Measurements from ENCODE around the gene SUMO1. TPM values are rescaled to one million over a fixed set of nuclear protein-coding genes. Genes with fewer than 3 reads are reported as not detected.

The SUMO1 gene
- total and polyA plus RNA-seq, 2 donors (not counting 1 experiment from before 2014, with no cell fraction given): 15.6 to 60.0 TPM

DNA sequence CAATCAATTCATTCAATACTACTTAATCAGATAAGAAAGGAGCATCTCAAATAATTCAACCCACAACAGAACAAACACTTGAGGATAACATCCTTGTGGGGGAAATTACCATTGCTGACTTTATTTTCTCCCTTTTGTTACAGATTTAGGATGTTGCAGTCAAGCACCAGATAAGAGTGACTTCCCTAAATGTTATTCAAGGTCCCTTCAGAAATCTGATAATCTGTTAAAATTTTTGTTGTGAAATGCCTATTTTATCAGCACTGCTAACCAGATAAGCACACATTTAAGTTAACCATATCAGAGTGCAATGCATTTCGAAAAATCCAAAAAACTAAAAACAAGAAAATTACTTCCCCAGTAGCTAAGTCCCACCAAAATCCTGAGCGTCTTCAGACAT, 33.5 kb downstream of the SUMO1 start:
- H3K27ac Mint-ChIP-seq: no peak overlapping the region
- Histone ChIP-seq H3K4me3 (ENCODE audit: control extremely low read depth in 1 of 5, extremely low read depth in 1 of 5, insufficient read depth in 1 of 5, low read depth in 2 of 5, low read length in 4 of 5) (no peak overlapping the region), H3K27me3 (replicated peaks in 1 of 4; ENCODE audit: control extremely low read depth in 1 of 4, control insufficient read depth in 3 of 4, insufficient read depth in 4 of 4, low read length in 3 of 4) (no peaks in the 10 kb centered on the region), H2AFZ (ENCODE audit: insufficient read depth, low read depth, low read length, poor library complexity, severe bottlenecking) (no peak overlapping the region), H3K9me3 (ENCODE audit: control extremely low read depth in 1 of 3, control insufficient read depth in 2 of 3, insufficient read depth in 1 of 3, low read length in 2 of 3) (no peaks in the 10 kb centered on the region), H3K36me3 (replicated peaks in 1 of 2; ENCODE audit: control extremely low read depth in 1 of 2, control insufficient read depth in 1 of 2, extremely low read depth in 1 of 2, insufficient read depth in 2 of 2, low read length in 1 of 2) (peaks cover 3 to 17% of the 10 kb centered on the region in 2 experiments), H3K27ac (ENCODE audit: low read length in 2 of 2) (no peak overlapping the region), H4K20me1 (ENCODE audit: control insufficient read depth, insufficient read depth, low read length, poor library complexity, severe bottlenecking) (no peaks in the 10 kb centered on the region), H3K9ac (ENCODE audit: low read length) (no peak overlapping the region), H3K4me1 (ENCODE audit: control insufficient read depth in 2 of 2, insufficient read depth in 2 of 2, low read length in 2 of 2) (peaks cover 5 to 6% of the 10 kb centered on the region in 2 donors), H3K79me2 (ENCODE audit: control insufficient read depth, insufficient read depth, low read length) (no peaks in the 10 kb centered on the region), H3K4me2 (replicated peaks; ENCODE audit: low read depth, low read length, poor library complexity, severe bottlenecking) (no peak overlapping the region)
- ChIA-PET CTCF (no interaction called here), POLR2A (no interaction called here)
- intact Hi-C loops (cut with micrococcal nuclease): no loop called here
- TF ChIP-seq CTCF (IDR thresholded peaks at IDR 0.05): no peak
- TF ChIP-seq EZH2 (IDR thresholded peaks at IDR 0.05; ENCODE audit: borderline replicate concordance, insufficient read depth, low read depth, low read length, poor library complexity, severe bottlenecking): no peak
- no peaks in the 10 kb centered on the region for H3K9me3 Mint-ChIP-seq (ENCODE audit: insufficient read depth)
- WGBS (ENCODE audit: insufficient coverage): 100% methylated on average over 2 of the region's 2 CpGs
- no peak overlapping the region for H3K4me3 Mint-ChIP-seq
- H3K27me3 Mint-ChIP-seq: peaks cover 3% of the 10 kb centered on the region
- peaks cover 5% of the 10 kb centered on the region for H3K4me1 Mint-ChIP-seq
- no peak for ATAC-seq (ENCODE audit: low read depth)
- no peak for DNase-seq

GRCh38 chr2:202203348-202203747, 35.0 kb downstream of the SUMO1 start:
- peaks cover 5 to 6% of the 10 kb centered on the region in 2 donors for H3K4me1 ChIP-seq (ENCODE audit: control insufficient read depth in 2 of 2, insufficient read depth in 2 of 2, low read length in 2 of 2)
- intact Hi-C loops (cut with micrococcal nuclease): no loop called here
- TF ChIP-seq CTCF (IDR thresholded peaks at IDR 0.05) (no peak), EZH2 (IDR thresholded peaks at IDR 0.05; ENCODE audit: borderline replicate concordance, insufficient read depth, low read depth, low read length, poor library complexity, severe bottlenecking) (no peak)
- peaks cover 0 to 10% of the 10 kb centered on the region in 2 experiments for H3K36me3 ChIP-seq (replicated peaks in 1 of 2; ENCODE audit: control extremely low read depth in 1 of 2, control insufficient read depth in 1 of 2, extremely low read depth in 1 of 2, insufficient read depth in 2 of 2, low read length in 1 of 2)
- no peak overlapping the region for H3K4me3 ChIP-seq (ENCODE audit: control extremely low read depth in 1 of 5, extremely low read depth in 1 of 5, insufficient read depth in 1 of 5, low read depth in 2 of 5, low read length in 4 of 5)
- no peak overlapping the region for H2AFZ ChIP-seq (ENCODE audit: insufficient read depth, low read depth, low read length, poor library complexity, severe bottlenecking)
- H3K9ac ChIP-seq (ENCODE audit: low read length): no peak overlapping the region
- H3K27me3 ChIP-seq (replicated peaks in 1 of 4; ENCODE audit: control extremely low read depth in 1 of 4, control insufficient read depth in 3 of 4, insufficient read depth in 4 of 4, low read length in 3 of 4): no peaks in the 10 kb centered on the region
- Mint-ChIP-seq H3K4me3 (no peak overlapping the region), H3K27ac (no peak overlapping the region), H3K4me1 (peaks cover 5% of the 10 kb centered on the region), H3K27me3 (peaks cover 3% of the 10 kb centered on the region), H3K9me3 (ENCODE audit: insufficient read depth) (no peaks in the 10 kb centered on the region)
- no peak overlapping the region for H3K27ac ChIP-seq (ENCODE audit: low read length in 2 of 2)
- H3K4me2 ChIP-seq (replicated peaks; ENCODE audit: low read depth, low read length, poor library complexity, severe bottlenecking): no peak overlapping the region
- POLR2A ChIA-PET: interaction anchor here (0.7 kb wide), 1 partner anchor 9 kb away, joined by 4 read pairs; no protein-coding TSS in a partner anchor
- WGBS (ENCODE audit: insufficient coverage): 100% methylated on average over 3 of the region's 5 CpGs
- CTCF ChIA-PET: no interaction called here
- H4K20me1 ChIP-seq (ENCODE audit: control insufficient read depth, insufficient read depth, low read length, poor library complexity, severe bottlenecking): no peaks in the 10 kb centered on the region
- no peaks in the 10 kb centered on the region for H3K9me3 ChIP-seq (ENCODE audit: control extremely low read depth in 1 of 3, control insufficient read depth in 2 of 3, insufficient read depth in 1 of 3, low read length in 2 of 3)
- DNase-seq (no peak), ATAC-seq (ENCODE audit: low read depth) (no peak)
- H3K79me2 ChIP-seq (ENCODE audit: control insufficient read depth, insufficient read depth, low read length): no peaks in the 10 kb centered on the region

All from B cell (primary cell).